Thyroid gland (tissue), 4 donors: ENCODE results near the gene KRT74.

ENCODE experiments used
- POLR2A ChIP-seq, 2 donors: fragments of 450-650 bp; IDR thresholded peaks; one replicate each; pipeline ENCODE4 v1.6.1; 2017; ENCODE audit warnings: antibody characterized with exemption in 2 of 2, mild to moderate bottlenecking in 2 of 2, moderate library complexity in 1 of 2
- TF ChIP-seq, protein P1 (sequence below), 6 experiments: fragments of 200-600 bp in 3 of 6; fragments of 450-650 bp in 3 of 6; sonication (generic) in 3 of 6; IDR thresholded peaks; one replicate each; pipeline ENCODE4 v1.5.1; 2016 to 2019; ENCODE audit warnings: antibody characterized with exemption in 6 of 6, mild to moderate bottlenecking in 2 of 6, inconsistent platforms in 1 of 6, moderate library complexity in 1 of 6

GRCh38 chr12:52573306-52573705, 337 bp downstream of the KRT74 start:
- TF ChIP-seq, protein P1, sequence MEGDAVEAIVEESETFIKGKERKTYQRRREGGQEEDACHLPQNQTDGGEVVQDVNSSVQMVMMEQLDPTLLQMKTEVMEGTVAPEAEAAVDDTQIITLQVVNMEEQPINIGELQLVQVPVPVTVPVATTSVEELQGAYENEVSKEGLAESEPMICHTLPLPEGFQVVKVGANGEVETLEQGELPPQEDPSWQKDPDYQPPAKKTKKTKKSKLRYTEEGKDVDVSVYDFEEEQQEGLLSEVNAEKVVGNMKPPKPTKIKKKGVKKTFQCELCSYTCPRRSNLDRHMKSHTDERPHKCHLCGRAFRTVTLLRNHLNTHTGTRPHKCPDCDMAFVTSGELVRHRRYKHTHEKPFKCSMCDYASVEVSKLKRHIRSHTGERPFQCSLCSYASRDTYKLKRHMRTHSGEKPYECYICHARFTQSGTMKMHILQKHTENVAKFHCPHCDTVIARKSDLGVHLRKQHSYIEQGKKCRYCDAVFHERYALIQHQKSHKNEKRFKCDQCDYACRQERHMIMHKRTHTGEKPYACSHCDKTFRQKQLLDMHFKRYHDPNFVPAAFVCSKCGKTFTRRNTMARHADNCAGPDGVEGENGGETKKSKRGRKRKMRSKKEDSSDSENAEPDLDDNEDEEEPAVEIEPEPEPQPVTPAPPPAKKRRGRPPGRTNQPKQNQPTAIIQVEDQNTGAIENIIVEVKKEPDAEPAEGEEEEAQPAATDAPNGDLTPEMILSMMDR (IDR thresholded peaks at IDR 0.05) = no peak
- TF ChIP-seq POLR2A (IDR thresholded peaks at IDR 0.05) = no peak
